NT2/D1 (cell line): ENCODE results near the gene EXOC2.

ENCODE experiments used
- YY1 ChIP-seq: IDR thresholded peaks from 2 replicates; pipeline ENCODE4 v1.6.1; 2011; ENCODE audit not compliant: insufficient read length, insufficient read depth
- ZNF274 ChIP-seq: IDR thresholded peaks from 2 replicates; pipeline ENCODE4 v1.6.1; 2011; ENCODE audit warnings: mild to moderate bottlenecking, low read depth, low read length

- TF ChIP-seq ZNF274, result no peak
- TF ChIP-seq YY1, result no peak
Measured at GRCh38 chr6:733431-734219, 40.7 kb upstream of the EXOC2 start.
